OCI-LY7 (cell line): Measurements from ENCODE around the gene SH3PXD2A.

Source experiments
- EZH2phosphoT487 ChIP-seq: fragments of 200-600 bp; sonication (generic); IDR thresholded peaks from 2 replicates; pipeline ENCODE4 v1.6.1; 2018; ENCODE audit warnings: low read depth, borderline replicate concordance, mild to moderate bottlenecking, mixed run types, antibody characterized with exemption, low read length, moderate library complexity, mixed read lengths
- TF ChIP-seq, protein P1 (sequence below): fragments of 200-600 bp; sonication (generic); conservative IDR thresholded peaks from 2 replicates; pipeline ENCODE4 v1.5.1; 2014; ENCODE audit warnings: mild to moderate bottlenecking, antibody characterized with exemption, low read length, moderate library complexity, mixed read lengths

DNA sequence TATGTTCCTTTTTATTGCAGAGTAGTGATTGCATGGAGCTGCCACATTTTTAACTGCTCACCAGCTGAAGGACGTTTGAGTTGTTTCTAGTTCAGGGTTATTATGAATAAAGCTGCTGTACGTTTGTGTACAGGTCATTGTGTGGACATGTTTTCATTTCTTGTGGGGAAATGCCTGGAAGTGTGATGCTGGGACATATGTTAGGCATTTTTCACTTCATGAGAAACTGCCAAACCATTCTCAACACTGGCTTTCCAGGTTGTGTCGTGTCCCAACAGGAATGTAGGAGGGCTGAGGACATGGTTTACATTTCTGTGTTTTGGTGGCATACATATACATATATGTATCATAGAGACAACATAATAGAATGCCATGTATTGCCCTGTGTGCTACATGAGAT is 288.8 kb downstream of the SH3PXD2A start:
- TF ChIP-seq, protein P1, sequence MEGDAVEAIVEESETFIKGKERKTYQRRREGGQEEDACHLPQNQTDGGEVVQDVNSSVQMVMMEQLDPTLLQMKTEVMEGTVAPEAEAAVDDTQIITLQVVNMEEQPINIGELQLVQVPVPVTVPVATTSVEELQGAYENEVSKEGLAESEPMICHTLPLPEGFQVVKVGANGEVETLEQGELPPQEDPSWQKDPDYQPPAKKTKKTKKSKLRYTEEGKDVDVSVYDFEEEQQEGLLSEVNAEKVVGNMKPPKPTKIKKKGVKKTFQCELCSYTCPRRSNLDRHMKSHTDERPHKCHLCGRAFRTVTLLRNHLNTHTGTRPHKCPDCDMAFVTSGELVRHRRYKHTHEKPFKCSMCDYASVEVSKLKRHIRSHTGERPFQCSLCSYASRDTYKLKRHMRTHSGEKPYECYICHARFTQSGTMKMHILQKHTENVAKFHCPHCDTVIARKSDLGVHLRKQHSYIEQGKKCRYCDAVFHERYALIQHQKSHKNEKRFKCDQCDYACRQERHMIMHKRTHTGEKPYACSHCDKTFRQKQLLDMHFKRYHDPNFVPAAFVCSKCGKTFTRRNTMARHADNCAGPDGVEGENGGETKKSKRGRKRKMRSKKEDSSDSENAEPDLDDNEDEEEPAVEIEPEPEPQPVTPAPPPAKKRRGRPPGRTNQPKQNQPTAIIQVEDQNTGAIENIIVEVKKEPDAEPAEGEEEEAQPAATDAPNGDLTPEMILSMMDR, result no peak
- no peak for TF ChIP-seq EZH2phosphoT487
